A673 (cell line): ENCODE measurements around the gene ERBB2.

Experiments
- CTCF ChIP-seq: fragments of 300-800, 200-600 bp; sonication (generic); conservative IDR thresholded peaks from 2 replicates; pipeline ENCODE4 v1.5.1; 2017; ENCODE audit warnings: low read depth, mild to moderate bottlenecking, antibody characterized with exemption, low read length, moderate library complexity, mixed read lengths
- EZH2 ChIP-seq: fragments of 200-600 bp; sonication (generic); IDR thresholded peaks from 2 replicates; pipeline ENCODE4 v1.6.1; 2017; ENCODE audit warnings: borderline replicate concordance, low read depth, mild to moderate bottlenecking, mixed read lengths, antibody characterized with exemption, low read length; ENCODE audit not compliant: poor library complexity, severe bottlenecking

DNA sequence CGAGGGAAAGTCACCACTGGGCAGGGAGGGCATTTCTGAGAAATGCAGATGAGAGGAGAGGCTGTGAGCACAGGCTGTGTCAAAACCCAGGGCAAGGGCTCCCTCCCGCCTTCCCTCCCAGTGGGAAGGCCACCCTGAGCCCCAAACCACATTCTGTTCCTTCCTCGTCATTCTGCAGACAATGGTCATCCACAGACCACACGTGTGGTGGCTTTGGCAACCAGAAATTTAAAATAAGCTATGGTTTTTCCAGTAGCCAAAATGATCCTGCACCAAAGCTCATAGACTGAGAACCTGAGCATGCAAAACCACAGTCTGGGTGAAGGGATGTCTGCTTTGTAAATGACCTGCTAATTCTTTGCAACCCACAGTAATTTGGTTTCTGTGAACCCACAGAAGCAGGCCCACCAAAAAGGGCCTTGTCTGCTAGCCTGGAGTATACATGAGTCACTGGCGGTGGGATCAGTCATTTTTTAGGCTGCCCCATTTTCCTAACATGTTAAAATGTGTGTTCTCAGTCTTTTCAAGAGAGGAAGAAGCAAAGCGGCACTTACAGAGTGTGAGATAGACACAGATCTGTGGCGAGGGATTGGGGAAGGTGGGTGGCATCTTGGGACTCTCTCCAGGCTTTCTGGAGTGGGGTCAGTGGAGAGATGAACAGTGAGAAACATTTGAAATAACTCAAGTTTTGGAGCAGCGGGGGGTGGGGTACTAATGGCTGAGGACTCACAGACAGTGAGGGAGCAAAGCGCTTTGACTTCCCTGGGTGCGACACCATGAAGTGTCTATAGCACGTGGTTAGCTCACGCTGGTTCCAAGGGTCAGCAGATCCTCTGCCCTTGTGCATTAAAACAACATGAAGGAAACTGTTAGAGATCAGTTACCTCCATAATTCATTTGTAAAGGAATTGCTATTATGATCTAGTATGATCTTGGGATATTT is 58.3 kb downstream of the ERBB2 start:
- no peak for TF ChIP-seq EZH2
- no peak for TF ChIP-seq CTCF
